Measurements from ENCODE around the gene NF1. TPM values are rescaled to one million over a fixed set of nuclear protein-coding genes. Genes with fewer than 3 reads are reported as not detected.

The NF1 gene
- total RNA-seq, 2 donors from 2014 or later: 38.5 to 49.1 TPM

DNA sequence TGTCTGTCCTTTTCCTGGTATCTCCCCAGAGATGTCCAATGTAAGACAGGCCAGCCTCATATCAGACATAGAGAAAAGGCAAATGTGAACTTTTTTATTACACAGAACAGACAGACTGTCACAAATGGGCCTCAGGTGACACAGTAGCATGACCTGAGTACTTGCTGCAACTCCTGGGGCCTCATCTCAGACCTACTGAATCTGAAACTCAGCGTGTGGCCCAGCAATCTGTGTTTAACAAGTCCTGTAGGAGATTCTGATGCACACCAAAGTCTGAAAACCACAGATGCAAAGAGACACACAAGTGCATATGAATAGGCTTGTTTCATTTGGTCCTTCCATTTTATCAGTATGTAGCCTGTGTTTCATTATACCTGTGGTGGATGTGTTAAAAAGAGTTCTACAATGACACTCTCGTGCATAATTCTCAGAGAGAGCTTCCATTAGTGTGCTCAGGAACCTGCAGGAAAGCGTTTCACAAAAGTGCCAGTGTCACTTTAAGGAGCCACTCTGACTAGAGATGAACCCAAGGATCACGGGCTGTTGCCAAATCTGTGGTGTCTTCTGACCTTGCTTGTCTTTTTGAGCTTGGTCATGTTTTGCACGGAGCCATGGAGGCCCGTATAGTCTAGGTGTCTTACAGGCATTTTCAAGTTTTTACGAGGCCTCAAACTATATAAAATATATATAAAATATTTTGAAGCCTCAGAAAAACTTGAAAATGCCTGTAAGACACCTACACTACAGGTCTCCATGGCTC lies 33.8 kb upstream of the NF1 start:
- no peak for DNase-seq
- Histone ChIP-seq H3K4me3 (no peak overlapping the region), H3K36me3 (no peaks in the 10 kb centered on the region), H3K27ac (no peak overlapping the region), H3K9ac (ENCODE audit: low read depth in 2 of 2, low read length in 2 of 2) (no peak overlapping the region), H3K9me3 (no peaks in the 10 kb centered on the region), H3K4me1 (no peaks in the 10 kb centered on the region), H3K27me3 (no peaks in the 10 kb centered on the region)
- intact Hi-C loops (cut with DNase I): no loop called here
- TF ChIP-seq, protein P1, sequence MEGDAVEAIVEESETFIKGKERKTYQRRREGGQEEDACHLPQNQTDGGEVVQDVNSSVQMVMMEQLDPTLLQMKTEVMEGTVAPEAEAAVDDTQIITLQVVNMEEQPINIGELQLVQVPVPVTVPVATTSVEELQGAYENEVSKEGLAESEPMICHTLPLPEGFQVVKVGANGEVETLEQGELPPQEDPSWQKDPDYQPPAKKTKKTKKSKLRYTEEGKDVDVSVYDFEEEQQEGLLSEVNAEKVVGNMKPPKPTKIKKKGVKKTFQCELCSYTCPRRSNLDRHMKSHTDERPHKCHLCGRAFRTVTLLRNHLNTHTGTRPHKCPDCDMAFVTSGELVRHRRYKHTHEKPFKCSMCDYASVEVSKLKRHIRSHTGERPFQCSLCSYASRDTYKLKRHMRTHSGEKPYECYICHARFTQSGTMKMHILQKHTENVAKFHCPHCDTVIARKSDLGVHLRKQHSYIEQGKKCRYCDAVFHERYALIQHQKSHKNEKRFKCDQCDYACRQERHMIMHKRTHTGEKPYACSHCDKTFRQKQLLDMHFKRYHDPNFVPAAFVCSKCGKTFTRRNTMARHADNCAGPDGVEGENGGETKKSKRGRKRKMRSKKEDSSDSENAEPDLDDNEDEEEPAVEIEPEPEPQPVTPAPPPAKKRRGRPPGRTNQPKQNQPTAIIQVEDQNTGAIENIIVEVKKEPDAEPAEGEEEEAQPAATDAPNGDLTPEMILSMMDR (IDR thresholded peaks at IDR 0.05): no peak

DNA sequence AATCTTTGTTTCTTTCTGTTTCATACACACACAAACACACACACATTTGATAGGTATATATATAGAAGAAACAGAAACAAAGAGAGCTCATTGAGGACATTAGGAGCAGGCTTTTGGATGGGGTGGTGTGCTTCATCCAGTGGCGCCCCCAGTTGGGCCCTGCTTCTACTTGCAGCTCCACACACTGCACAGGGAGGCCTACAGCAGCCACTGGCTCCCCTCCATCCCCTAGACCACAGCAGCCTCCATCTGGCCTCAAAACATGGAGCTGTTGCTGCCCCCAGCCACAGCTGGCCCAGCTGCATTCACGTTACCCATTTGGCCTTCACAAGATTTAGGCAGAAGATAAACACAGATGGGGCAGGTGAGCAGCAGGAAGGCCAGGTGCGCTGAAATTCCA lies 33.1 kb upstream of the NF1 start:
- H3K27me3 ChIP-seq: no peaks in the 10 kb centered on the region
- H3K36me3 ChIP-seq: no peaks in the 10 kb centered on the region
- TF ChIP-seq, protein P1 (IDR thresholded peaks at IDR 0.05): no peak
- H3K9me3 ChIP-seq: no peaks in the 10 kb centered on the region
- H3K9ac ChIP-seq (ENCODE audit: low read depth in 2 of 2, low read length in 2 of 2): no peak overlapping the region
- no peak overlapping the region for H3K27ac ChIP-seq
- DNase-seq: no peak
- no peaks in the 10 kb centered on the region for H3K4me1 ChIP-seq
- no peak overlapping the region for H3K4me3 ChIP-seq
- intact Hi-C loops (cut with DNase I): no loop called here

DNA sequence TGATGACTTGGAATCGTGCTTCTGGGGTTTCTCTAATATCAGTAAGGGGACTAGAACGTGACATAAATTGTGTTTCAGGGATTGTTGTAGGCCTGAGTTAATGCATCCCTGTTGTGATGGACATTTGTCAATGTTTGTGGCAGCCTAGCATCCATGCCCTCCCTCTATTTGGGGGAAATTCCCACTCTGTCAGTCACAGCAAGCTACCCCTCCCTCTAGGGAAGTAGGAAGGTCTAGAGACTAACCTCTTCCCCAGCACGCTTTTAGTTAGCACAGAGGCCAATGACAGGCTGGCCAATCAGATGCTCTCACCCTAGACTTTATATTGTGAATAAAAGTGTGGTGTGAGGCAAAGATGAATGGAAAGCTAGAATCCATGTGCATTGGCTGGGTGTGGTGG lies 32.4 kb upstream of the NF1 start:
- Histone ChIP-seq H3K4me3 (no peak overlapping the region), H3K27me3 (no peaks in the 10 kb centered on the region), H3K36me3 (no peaks in the 10 kb centered on the region), H3K4me1 (no peaks in the 10 kb centered on the region), H3K9me3 (no peaks in the 10 kb centered on the region), H3K27ac (no peak overlapping the region), H3K9ac (ENCODE audit: low read depth in 2 of 2, low read length in 2 of 2) (no peak overlapping the region)
- TF ChIP-seq, protein P1 (IDR thresholded peaks at IDR 0.05): no peak
- no peak for DNase-seq
- intact Hi-C loops (cut with DNase I): no loop called here

DNA sequence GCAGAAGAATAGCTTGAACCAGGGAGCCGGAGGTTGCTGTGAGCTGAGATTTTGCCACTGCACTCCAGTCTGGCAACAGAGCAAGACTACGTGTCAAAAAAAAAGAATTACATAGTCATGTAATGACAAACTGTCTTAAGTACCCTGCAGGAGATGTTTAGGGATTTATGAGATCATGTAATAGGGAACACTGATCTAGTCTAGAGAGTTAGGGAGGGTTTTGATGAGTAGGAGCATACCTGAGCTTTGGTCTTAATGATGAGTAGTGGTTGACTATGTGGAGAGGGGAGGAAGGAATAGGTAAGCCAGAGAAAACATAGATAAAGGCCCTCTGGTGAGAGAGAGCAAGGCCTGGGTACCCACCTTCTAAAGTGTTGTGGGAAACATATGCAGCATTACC lies 30.1 kb upstream of the NF1 start:
- TF ChIP-seq, protein P1 (IDR thresholded peaks at IDR 0.05): no peak
- Histone ChIP-seq H3K36me3 (no peaks in the 10 kb centered on the region), H3K9ac (ENCODE audit: low read depth in 2 of 2, low read length in 2 of 2) (no peak overlapping the region), H3K27me3 (no peaks in the 10 kb centered on the region), H3K4me3 (no peak overlapping the region), H3K4me1 (no peaks in the 10 kb centered on the region), H3K27ac (no peak overlapping the region), H3K9me3 (no peaks in the 10 kb centered on the region)
- intact Hi-C loops (cut with DNase I): no loop called here
- no peak for DNase-seq

DNA sequence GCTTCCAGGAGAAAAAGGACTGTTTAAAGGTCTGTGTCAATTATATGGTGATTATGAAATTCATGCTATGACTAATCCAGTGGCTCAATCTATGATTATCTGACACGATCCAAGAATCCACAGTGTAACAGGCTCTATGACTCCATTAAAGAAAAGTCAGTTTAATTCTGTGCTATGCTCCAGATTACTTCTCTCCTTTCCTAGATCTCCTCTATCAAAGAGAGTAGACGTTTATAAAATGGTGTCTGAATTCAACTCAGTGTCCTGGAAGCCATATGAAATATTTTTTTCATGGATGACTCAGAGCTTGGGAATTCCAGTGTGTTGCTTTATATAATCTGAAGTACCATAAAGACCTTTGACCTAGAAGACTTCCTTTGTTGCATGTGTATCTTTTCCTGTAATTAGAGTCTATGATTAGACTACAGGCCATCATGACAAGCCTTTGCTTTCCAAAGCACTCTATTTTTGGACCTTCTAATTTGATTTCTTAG lies 27.0 kb upstream of the NF1 start:
- intact Hi-C loops (cut with DNase I): no loop called here
- H3K27me3 ChIP-seq: no peaks in the 10 kb centered on the region
- H3K36me3 ChIP-seq: no peaks in the 10 kb centered on the region
- no peaks in the 10 kb centered on the region for H3K9me3 ChIP-seq
- no peak for DNase-seq
- TF ChIP-seq, protein P1 (IDR thresholded peaks at IDR 0.05): no peak
- no peak overlapping the region for H3K9ac ChIP-seq (ENCODE audit: low read depth in 2 of 2, low read length in 2 of 2)
- H3K4me3 ChIP-seq: no peak overlapping the region
- peak overlapping the region; percentile 35 for H3K27ac ChIP-seq
- H3K4me1 ChIP-seq: no peaks in the 10 kb centered on the region

Measured in colonic mucosa (tissue), 4 donors.